HG03354 (cell line): ENCODE measurements around the gene IL19.
A peak's percentile ranks its signal among the peaks of the same experiment; 100 is the strongest.

Experiments used
- ATAC-seq: cut with Tn5 transposase; IDR thresholded peaks from one replicate; pipeline ENCODE4 v1.9.1; 2021; ENCODE audit warnings: mild to moderate bottlenecking; ENCODE audit not compliant: unreplicated experiment, poor library complexity, severe bottlenecking

The IL19 gene

GRCh38 chr1:206794294-206794908 lies 23.8 kb downstream of the IL19 start:
- no peak for ATAC-seq

DNA sequence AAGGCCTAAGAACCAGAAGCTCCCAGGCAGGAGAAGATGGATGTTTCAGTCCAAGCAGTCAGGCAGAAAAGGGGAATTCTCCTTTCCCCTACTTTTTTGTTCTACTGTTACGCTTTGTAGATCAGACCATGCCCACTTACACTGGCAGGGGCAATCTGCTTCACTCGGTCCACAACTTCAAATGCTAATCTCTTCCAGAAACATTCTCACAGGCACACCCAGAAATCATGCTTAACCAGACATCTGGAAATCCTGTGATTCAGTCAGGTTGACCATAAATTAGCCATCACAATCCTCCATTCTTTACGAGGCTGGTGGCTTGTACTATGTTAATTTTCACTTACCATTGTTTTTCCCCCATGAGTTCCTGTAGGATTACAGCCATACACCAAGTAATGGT lies 25.5 kb downstream of the IL19 start:
- no peak for ATAC-seq

DNA sequence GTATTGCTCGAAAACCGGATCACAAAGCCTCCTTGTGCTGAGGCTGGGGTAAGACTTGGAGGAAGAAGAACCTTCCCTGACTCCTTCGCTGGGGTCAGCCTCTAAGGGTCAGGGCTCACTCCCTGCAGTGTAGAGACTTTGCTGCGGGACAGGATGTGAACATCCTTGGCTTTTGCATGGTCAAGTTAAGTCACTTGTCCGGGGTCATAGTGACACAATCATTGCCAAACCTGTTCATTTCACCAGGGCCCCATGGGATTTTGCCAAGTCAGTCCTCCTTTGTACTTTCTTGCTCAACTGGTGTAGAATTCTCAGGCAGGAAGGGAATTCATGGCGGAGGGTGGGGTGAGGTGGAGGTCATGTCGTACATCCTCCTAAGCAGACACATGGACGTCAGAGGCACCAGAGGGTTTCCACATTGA lies 26.4 kb downstream of the IL19 start:
- no peak for ATAC-seq

DNA sequence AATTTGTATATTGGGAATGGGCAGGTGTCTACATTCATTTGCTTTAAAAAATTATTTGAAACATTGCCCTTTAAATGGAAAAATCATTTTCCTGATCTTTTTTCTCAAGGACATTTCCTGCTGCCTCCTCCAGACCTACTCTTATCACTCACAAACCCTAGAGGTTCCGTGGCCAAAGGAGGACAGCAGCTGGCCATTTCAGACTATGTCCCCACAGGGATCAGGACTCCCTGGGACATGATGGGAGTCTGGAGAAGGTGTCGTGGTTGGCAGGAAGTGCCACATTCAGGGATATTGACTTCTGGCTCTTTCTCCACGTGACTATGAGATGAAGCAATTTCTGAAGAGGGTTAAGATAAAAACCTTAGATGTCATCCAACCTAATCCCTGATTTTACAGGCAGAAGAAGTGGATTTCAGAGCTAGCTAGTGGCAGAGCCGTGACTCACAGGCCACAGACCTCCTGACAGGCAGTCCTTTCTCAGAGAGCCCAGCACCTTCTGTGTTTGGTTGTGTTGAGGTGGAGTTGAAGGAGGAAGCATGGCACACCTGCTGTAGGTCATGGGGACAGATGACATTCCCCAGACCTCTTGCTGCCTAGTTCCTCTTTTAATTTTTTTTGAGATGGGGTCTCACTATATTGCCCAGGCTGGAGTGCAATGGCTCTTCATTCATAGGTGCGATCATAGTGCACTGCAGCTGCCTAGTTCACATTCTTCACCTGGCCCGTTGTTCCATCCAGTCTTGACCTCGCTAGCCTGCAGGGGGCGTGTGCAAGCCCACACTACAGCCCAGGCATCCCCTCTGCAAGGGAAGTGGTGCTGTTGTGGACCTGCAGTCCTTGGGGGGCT lies 27.2 kb downstream of the IL19 start:
- ATAC-seq, result no peak

DNA sequence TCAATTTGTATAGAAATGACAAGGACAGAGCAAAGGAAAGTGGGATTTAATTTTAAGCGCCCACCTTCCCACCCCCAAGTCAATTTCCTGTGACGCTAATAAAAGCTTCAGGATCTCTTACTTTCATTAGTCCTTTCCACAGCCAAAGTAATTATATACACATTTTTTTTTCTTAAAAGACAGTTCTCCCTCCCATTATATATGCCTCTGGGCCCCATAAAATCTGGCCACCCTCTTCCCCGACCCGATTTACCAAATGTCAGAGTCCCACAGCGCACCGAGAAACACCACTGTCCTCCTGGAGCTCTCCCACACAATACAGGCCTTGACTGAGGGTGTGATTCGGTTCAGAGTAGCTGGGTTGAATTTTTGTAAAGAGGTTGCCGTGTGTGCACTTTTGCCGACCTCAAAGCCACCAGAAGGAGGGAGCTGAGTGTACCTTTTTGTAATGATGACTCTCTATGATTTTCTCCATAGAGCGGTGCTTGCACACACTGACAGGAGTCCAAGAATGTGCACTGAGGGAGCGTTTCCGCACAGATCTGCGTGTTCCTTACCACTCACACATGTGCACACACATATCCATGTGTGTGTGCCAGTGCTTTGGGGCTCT lies 27.9 kb downstream of the IL19 start:
- ATAC-seq, result no peak

DNA sequence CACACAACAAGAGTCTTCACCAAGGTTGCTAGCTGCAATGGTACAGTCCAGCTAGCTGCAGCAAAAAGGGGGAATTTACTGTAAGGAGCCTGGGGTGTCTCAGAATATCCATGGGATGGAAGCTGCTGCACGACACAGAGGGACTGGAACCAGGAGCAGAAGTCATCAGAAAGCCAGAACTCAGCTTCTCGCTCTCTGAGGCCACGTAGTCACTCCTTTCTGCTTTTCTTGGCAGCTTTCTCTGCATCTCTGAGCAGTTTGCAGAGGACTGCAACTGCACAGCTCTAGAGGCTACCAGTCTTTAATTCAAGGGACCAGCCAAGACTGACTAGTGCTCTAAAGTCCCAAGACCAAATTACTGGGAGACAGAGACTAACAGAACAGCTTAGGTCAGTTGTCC lies 28.7 kb downstream of the IL19 start:
- no peak for ATAC-seq

- no peak for ATAC-seq
These were observed 29.8 kb downstream of the IL19 start for GRCh38 chr1:206800411-206800810.

- no peak for ATAC-seq
These were observed 30.3 kb downstream of the IL19 start for GRCh38 chr1:206800891-206801290.

GRCh38 chr1:206801467-206801866 lies 30.9 kb downstream of the IL19 start:
- no peak for ATAC-seq

DNA sequence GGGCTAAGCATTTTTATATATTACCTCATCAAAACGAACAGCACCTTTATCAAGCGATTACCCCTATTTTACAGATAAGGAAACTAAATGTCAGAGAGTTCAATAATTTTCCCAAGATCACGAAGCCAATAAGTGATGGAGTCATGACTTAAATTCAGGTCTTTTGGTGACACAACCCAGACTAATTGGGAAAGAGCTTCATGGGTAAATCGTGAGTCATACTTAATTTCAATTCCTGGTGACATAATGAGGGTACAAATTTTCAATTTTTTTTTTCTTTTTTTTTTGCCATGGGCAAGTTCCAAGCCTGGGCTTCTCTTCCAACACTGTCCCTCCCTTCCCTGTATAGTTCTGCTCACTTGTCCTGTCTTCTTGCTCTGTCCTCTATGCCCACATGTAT lies 31.8 kb downstream of the IL19 start:
- ATAC-seq, result no peak

GRCh38 chr1:206803221-206803730 lies 32.7 kb downstream of the IL19 start:
- ATAC-seq, result peak; percentile 97

- no peak for ATAC-seq
These were observed 33.7 kb downstream of the IL19 start for GRCh38 chr1:206804156-206804737.

DNA sequence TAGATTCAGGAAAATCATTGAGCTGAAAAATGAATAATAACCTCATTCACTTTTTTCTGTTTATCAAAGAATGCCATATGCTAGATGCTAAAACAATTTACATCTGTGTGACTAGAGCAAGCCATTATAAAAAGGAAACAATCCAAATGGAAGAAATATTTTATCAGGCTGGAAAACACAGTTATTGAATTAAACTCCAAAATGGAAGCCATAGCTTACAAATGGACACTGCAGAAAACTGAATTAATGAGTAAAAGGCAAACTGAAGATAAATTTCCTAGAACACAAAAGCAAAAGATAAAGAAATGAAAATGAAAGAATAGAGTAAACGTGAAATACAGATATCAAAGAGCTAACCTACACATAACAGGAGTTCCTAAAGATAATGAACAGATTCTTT lies 34.8 kb downstream of the IL19 start:
- no peak for ATAC-seq

DNA sequence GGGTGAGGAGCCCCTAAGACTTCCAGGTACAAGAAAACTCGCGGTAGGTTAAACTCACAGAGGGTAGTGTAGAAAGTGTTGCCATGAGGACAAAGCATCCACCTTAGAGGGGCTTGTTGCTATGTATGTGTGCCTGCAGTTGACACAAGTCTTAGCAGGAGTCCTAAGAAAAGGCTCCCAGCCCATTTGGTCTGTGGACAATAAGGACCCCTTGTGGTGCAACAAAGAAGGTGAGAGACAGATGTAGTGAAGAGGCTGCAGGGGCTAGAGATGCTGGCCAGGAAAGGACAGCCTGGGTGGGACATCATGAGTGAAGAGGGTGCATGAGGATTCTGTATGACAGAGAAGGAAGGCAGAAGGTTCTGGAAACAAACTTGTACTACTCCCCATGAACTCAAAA lies 38.0 kb downstream of the IL19 start:
- peak; percentile 80 for ATAC-seq

DNA sequence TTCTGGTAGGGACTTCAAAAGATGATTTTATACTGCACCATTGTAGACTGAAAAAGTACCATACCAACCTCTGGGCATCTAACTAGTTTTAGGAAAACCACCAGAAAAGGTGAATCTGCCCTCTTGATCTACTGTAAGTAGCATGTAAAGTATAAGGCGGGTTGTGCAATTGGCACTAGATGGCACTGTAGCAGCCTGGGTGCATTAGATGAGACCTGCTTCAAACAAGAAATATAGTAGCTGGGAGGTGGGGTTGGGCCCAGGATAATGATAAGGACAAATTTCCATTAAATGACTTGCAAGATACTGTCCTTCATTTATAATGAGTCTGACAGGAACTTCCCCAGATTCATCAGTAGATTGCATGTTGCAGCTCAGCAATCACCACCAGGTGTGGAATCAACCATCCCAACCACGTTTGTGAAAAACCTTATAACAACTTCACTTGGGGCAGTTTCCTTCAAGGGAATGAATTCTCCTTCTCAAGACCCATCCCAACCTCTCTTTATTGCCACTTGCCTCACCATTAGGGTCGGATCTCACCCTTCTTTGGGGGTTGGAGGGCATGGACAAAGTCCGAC lies 39.0 kb downstream of the IL19 start:
- ATAC-seq, result no peak

DNA sequence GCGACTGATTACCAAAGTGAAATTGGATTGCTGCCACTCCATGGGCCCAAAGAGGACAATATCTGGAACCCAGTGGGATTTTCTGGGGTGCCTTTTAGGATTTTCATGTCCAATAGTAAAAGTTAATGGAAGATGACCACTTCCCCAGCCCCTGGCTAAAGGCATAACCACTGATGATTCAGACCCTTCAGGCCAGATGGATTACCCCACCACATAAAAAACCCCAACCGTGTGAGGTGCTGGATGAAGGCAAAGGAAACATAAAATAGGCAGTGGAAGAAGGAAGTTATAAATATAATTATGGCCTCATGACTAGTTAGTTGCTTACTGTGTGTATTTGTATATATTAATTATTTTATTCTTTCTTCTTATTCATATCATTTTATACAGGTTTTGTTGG lies 41.9 kb downstream of the IL19 start:
- ATAC-seq, result no peak

- peak; percentile 58 for ATAC-seq
These were observed 44.3 kb downstream of the IL19 start for GRCh38 chr1:206814716-206815341.

GRCh38 chr1:206816390-206817287 lies 46.1 kb downstream of the IL19 start:
- peak; percentile 72 for ATAC-seq

DNA sequence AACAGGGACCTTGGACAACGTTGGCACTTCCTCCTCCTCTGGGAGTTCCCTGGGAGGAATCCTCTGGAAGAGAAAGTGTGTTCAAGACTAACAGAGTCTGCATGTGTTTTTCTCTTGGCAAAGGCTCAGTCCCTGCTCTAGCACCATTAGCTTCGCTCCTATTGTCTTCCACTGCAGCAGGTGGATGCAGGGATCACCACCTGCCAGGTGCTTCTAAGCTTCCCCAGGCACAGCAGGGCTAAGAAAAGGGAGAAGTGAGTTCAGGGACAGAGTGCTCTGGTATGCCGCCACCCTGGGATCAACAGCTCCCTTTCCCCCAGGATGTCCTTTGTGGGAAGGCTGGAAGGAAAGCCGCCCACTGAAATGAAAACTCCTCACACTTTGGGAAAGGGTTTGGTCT lies 50.9 kb downstream of the IL19 start:
- no peak for ATAC-seq
